ENCODE measurements around the gene CHRNA4. TPM values are rescaled to one million over a fixed set of nuclear protein-coding genes. Genes with fewer than 3 reads are reported as not detected.

The CHRNA4 gene
- total RNA-seq, 6 experiments from 2014 or later = 4.6 to 165 (median 26.8) TPM

DNA sequence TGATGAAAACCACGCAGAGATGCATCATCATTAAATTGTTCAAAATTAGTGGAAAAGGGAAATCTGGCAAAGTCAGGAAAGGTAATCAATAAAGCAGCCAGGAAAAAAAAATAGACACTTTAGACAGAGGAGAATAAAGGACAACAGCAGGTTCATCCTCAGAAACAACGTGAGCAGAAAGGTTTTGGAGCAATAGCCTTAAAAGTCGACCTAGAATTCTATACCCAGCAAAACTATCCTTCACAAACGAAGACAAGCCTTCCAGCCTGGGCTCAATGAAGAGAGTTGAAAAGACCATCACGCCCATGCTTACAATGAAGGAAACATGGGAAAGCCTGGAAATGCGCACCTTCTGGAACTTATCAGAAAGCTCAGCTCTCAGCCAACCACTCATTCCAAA lies 24.7 kb upstream of the CHRNA4 start:
- Histone ChIP-seq H3K4me1 (no peaks in the 10 kb centered on the region), H3K9me3 (no peaks in the 10 kb centered on the region), H3K27me3 (no peaks in the 10 kb centered on the region), H3K4me3 (no peak overlapping the region), H3K36me3 (no peaks in the 10 kb centered on the region), H3K27ac (no peak overlapping the region)
- no peak for ATAC-seq
- TF ChIP-seq POLR2A (IDR thresholded peaks at IDR 0.05) = no peak
- TF ChIP-seq, protein P1, sequence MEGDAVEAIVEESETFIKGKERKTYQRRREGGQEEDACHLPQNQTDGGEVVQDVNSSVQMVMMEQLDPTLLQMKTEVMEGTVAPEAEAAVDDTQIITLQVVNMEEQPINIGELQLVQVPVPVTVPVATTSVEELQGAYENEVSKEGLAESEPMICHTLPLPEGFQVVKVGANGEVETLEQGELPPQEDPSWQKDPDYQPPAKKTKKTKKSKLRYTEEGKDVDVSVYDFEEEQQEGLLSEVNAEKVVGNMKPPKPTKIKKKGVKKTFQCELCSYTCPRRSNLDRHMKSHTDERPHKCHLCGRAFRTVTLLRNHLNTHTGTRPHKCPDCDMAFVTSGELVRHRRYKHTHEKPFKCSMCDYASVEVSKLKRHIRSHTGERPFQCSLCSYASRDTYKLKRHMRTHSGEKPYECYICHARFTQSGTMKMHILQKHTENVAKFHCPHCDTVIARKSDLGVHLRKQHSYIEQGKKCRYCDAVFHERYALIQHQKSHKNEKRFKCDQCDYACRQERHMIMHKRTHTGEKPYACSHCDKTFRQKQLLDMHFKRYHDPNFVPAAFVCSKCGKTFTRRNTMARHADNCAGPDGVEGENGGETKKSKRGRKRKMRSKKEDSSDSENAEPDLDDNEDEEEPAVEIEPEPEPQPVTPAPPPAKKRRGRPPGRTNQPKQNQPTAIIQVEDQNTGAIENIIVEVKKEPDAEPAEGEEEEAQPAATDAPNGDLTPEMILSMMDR (IDR thresholded peaks at IDR 0.05) = no peak
- 67% methylated on average over 4 of the region's 6 CpGs for WGBS (ENCODE audit: insufficient coverage, low coverage, low lambda C conversion rate, missing lambda C conversion rate)
- DNase-seq = no peak
- intact Hi-C loops (cut with DNase I) = no loop called here

DNA sequence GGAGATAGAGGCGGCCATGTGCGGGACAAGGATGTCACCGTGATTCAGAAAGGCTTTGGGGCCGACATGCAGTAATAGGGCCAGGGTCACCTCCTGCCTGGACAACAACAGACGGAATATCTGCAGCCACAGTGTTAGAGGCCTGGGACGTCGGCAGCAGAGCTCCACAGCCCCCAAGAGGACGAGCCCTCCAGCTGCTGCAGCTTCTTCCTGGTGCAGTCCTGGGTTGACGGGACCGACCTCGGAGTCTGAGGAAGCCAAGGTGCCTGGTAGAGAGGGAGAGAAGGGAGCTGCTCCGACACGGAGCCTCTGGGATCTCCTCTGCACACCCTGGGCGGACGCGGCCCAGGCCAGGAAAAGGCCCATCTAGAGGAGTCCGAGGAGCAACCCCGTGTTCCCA lies 23.2 kb upstream of the CHRNA4 start:
- Histone ChIP-seq H3K27me3 (no peaks in the 10 kb centered on the region), H3K27ac (no peak overlapping the region), H3K9me3 (no peaks in the 10 kb centered on the region), H3K4me3 (no peak overlapping the region), H3K4me1 (no peaks in the 10 kb centered on the region), H3K36me3 (no peaks in the 10 kb centered on the region)
- no peak for DNase-seq
- WGBS (ENCODE audit: insufficient coverage, low coverage, low lambda C conversion rate, missing lambda C conversion rate) = 44% methylated on average over 5 of the region's 18 CpGs
- intact Hi-C loops (cut with DNase I) = loop anchor here (5.0 kb wide), 2 partner anchors 72 to 77 kb away; no protein-coding TSS in a partner anchor
- TF ChIP-seq, protein P1 (IDR thresholded peaks at IDR 0.05) = no peak
- TF ChIP-seq POLR2A (IDR thresholded peaks at IDR 0.05) = no peak
- no peak for ATAC-seq

DNA sequence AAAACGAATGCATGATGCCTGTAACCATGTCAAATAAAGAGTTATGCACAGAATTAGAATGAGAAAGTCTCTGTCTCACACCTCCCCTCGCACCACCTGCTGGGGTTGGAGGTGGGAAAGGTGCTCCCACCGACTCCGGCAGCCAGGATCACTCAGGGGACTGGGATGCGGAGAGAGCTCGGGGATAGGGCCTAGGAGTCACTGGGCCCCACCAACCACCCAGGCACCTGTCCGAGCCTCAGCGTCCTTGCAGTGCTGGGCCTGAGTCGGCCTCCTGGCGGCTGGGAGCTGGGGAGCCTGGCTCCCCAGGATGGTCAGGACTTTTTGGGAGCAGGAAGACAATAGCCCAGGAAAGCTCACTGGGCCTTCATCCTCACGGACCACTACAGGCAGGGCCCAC lies 22.4 kb upstream of the CHRNA4 start:
- DNase-seq = no peak
- intact Hi-C loops (cut with DNase I) = loop anchor here (5.0 kb wide), 2 partner anchors 71 to 76 kb away; no protein-coding TSS in a partner anchor
- Histone ChIP-seq H3K4me1 (no peaks in the 10 kb centered on the region), H3K4me3 (no peak overlapping the region), H3K27ac (no peak overlapping the region), H3K36me3 (no peaks in the 10 kb centered on the region), H3K27me3 (no peaks in the 10 kb centered on the region), H3K9me3 (no peaks in the 10 kb centered on the region)
- TF ChIP-seq POLR2A (IDR thresholded peaks at IDR 0.05) = no peak
- TF ChIP-seq, protein P1 (IDR thresholded peaks at IDR 0.05) = no peak
- WGBS (ENCODE audit: insufficient coverage, low coverage, low lambda C conversion rate, missing lambda C conversion rate) = 20% methylated on average over 3 of the region's 11 CpGs
- no peak for ATAC-seq

DNA sequence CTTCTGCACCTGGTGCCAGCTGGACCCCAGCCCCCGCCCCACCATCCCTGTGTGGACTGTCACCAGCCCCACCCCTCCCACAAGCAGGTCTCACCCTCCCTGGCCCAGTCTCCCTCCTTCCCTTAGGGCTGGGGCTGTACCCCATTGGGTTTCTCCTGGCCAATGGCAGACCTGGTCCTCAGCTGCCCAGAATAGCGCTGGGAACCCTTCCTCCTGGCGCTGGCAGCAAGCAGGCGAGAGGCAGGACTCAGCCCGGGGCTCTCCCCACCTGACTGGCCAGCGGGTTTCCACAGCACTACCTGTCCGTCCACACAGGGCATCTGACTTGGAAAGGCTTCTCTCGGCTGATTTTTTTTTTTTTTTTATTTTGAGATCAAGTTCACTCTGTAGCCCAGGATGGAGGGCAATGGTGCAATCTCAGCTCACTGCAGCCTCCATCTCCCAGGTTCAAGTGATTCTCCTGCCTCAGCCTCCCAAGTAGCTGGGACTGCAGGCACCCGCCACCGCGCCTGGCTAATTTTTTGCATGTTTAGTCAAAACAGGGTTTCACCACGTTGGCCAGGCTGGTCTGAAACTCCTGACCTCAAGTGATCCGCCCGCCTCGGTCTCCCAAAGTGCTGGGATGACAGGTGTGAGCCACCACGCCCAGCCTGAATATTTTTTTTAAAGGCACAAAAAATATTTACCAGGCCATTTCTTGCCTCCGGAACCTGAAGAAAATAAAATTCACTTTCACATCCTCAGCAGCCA lies 21.6 kb upstream of the CHRNA4 start:
- intact Hi-C loops (cut with DNase I) = loop anchor here (5.0 kb wide), 2 partner anchors 70 to 75 kb away; no protein-coding TSS in a partner anchor
- TF ChIP-seq, protein P1 (IDR thresholded peaks at IDR 0.05) = no peak
- TF ChIP-seq POLR2A (IDR thresholded peaks at IDR 0.05) = no peak
- DNase-seq (no peak), ATAC-seq (no peak)
- H3K4me1 ChIP-seq = no peaks in the 10 kb centered on the region
- no peaks in the 10 kb centered on the region for H3K36me3 ChIP-seq
- H3K4me3 ChIP-seq = no peak overlapping the region
- no peaks in the 10 kb centered on the region for H3K9me3 ChIP-seq
- WGBS (ENCODE audit: insufficient coverage, low coverage, low lambda C conversion rate, missing lambda C conversion rate) = 14% methylated on average over 3 of the region's 17 CpGs
- no peak overlapping the region for H3K27ac ChIP-seq
- no peaks in the 10 kb centered on the region for H3K27me3 ChIP-seq

All from right lobe of liver (tissue), 6 donors.